HG03196 (cell line): ENCODE data around the gene KCNH1.

ENCODE experiments used
- ATAC-seq: cut with Tn5 transposase; IDR thresholded peaks from one replicate; pipeline ENCODE4 v1.9.1; 2021; ENCODE audit not compliant: unreplicated experiment

Gene KCNH1

DNA sequence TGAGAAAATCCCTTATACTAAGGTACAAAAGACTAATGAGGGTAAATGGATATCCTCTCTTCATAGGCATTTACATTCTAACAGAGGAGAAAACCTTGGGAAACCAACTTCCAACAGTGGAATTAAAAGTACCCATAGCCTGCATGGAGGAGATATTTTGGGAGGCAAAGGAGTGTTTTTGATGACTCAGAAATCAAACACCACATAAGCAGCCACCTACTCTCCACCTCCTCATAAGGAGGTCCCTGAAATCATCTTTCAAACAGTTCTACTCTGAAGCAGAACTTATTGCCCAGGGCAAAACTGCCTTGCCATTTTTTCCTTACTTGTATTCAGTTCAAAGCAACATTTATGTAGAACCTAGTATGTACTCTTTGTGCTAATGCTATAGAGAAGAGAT is 211.3 kb downstream of the KCNH1 start:
- no peak for ATAC-seq

DNA sequence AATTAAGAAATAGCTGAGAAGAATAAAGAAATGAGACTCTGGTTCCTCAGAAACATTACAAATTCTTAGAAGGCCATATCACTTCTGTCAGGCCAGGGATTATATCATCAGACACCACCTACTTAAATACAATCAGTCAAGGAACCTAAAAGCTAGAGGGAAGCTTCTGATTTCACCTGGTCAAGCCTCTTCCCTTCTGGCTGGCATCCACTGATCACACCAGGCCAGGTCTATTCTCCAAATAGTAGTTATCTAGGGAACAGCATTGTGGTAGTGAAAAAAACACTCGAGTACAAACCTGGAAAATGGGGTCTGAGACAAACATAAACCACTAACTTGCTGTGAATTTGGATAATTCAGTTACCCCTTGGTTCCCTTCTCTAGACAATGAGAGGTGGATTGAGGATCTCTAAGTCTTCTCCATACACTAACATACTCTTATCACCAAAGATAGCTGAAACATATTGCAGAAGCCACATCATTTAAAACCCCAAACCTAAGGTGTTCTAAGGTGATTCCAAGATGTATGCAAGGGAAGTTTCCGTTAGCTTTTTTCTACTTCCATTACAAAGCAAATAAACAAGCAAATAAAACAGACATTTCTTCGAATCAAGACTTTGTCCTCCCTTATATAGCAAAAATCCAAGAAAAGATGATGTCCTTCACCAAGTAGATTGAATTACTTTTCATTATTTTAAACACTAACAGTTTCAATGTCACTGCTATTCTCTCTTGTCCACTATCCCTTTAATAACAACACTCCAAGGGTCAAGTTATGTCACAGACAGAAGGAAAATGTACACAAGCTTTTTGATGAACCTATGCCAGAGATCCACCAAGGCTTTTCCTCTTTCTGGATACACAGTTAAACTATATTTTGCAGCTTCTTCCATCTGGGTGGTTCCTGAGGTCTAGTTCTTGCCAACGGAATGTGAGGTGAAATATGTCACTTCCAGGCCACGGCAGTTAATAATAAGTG is 212.9 kb downstream of the KCNH1 start:
- no peak for ATAC-seq

DNA sequence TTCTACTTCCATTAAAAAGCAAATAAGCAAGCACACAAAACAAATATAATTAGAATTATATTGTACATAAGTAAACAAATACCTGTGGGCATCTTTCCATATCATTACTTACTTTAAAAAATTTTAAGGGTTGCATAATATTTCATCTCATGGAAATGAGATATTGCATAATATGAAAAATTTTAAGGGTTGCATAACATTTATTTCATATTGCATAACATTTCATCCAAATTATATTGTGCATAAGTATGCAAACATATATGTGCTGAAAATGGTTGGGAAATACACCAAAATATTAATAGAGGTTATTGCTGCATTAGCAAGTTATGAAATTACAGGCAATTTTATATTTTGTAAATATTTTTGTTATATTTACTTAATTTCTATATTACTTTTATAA is 213.7 kb downstream of the KCNH1 start:
- ATAC-seq: no peak

DNA sequence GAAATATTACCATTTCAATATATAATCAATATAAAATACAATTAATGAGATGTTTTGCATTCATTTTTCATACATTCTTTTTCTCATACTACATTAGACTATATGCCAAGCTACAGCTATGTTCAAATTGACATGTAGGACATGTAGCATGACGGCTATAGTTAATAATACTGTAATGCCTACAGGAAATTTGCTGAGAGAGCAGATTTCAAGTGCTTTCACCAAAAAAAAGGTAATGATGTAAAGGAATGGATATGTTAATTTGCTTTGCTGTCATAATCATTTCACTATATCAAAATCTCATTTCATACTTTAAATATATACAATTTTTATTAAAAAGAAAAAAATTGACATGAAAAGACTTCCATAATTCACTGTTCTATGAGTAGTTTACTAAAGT is 215.1 kb downstream of the KCNH1 start:
- ATAC-seq: no peak

DNA sequence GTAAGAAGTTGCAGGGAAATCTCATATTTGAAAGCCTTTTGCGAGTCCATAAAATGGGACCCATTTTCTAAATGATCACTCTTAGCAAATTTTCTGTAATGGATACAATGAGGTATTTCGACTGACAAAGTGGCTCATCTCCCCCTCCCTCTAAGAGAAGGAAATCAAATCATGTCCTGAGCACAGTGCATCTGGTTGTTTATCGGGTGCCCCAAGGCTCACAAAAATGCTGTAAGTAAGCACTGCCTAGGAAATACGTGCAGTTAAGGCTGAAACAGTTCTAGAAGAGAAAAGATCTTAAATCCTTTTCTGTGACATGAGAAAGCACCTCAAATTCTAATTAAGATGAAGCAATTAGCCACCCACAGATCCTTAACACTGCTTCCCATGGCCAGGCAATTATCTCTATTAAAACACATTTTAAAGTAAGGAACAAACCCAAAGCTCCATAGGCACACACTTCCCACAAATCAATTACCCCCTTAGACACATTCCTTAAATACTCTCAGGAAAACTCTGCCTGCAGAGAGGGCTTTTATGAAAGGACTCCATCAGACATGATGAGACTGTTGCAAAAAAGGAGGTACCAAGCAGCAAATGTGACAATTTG is 216.3 kb downstream of the KCNH1 start:
- ATAC-seq: no peak

DNA sequence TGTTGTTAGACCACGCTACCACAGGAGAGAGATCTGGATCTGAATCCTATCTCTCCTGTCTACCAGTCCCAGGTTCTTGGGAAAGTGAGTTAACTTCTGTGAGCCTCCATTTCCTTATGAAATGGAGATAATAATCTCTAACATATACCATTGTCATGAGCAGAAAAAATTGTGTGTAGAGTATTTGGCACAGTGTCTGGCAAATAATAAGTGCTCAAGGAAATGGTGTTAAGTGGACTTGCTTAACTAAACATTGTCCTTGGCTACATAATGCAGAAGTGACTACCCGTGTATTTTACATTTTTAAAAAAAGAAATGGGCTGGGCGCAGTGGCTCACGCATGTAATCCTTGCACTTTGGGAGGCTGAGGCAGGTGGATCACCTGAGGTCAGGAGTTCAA is 217.4 kb downstream of the KCNH1 start:
- no peak for ATAC-seq

DNA sequence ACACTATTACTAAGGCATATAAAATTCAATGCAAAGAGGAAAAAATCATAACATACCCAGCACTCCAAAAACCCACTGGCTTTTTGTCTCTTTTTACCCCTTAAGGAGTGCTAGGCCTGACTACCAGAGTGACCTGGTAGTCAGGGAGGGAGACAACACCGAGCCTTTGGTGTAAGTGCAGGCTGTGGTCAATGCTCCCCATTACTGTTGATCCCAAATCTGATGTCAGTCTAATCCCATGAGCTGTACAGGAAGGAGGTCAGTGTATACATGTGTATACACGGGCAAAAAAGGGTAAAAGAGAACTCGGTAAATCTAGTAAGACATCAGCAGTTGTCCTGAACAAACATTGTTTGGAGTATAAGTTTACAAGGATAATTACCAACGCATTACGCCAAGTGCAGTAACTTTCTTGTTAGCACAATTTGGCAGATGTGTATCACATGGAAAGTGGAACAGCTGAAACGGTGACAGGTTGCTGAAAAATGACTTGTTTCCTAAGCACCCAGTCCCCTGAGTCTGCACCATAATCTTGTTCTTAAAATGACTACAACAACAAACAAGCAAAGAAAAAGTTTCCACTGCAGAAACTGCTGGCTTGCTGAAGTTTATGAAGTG is 217.9 kb downstream of the KCNH1 start:
- ATAC-seq: no peak

DNA sequence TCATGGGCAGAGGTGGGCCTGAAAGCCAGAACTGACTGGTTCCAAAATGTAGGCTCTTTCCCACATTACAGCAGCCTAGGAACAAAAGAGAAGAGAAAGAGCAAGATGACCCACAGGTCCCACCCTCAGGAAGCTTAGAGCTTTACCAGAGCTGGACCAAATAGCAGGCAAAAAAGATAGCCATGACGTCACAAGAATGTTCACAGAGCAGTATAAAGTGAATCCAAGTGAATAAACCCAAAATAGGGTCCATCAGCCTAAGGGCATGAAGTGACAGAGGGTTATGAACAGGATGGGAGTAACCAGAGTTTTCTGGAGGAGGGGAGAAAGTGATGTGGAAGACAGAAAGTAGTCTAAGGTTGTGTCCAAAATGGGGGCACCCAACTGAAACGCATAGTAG is 221.2 kb downstream of the KCNH1 start:
- ATAC-seq: no peak

DNA sequence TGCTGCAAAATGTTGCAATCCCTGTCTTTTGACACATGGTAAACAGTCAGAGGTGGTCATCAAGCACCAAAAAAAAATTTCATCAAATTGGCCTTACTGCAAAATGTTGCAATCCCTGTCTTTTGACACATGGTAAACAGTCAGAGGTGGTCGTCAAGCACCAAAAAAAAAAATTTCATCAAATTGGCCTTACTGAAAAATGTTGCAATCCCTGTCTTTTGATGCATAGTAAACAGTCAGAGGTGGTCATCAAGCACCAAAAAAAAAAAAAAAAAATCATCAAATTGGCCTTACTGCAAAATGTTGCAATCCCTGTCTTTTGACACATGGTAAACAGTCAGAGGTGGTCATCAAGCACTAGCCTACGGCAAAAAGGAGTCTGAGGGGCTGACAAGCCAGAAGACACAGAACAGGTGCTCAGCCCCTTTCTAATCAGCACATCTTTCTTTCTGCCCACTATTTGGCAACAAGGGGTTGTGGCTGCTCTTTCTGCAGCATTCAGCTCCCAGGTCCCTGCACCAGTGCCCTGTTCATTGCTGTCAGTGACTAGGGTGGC is 223.8 kb downstream of the KCNH1 start:
- ATAC-seq: no peak

DNA sequence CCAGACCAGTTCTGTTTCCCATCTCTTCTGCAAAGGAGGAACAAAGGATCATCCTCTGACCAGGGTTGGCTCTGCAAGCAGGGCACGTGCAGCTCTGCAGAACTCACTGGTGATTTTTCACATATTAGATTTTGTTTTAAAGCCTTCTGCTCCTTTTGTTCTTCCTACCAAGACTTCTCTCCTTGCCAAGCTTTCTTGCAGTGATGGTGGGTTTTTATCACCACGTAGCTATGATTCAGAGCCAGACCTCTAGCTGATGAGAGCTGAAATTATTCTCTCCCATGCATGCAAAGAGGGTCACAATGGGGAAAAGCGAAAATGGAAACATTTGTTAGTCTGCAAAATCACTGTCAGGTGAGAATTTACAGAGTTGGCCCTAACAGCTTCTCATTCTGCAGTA is 225.2 kb downstream of the KCNH1 start:
- ATAC-seq: no peak

DNA sequence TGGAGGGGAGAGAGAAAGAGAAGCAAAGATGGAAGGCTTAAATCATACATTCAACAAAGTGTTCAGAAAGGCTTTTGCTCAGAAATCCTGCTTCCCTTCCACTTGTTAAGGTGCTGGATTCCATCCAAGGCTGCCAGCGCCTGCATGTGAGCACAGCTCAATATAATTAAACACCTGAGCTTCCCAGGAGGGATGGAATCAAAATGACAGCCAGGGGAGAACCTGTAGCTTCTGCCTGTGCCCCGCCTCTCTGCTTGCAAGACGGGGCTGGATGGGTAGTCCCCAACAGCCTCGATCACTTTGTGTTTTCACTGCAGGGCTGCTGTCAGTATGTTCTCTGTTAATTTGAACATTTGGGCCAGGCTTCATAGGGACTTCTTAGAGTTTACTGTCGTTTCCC is 225.7 kb downstream of the KCNH1 start:
- no peak for ATAC-seq

DNA sequence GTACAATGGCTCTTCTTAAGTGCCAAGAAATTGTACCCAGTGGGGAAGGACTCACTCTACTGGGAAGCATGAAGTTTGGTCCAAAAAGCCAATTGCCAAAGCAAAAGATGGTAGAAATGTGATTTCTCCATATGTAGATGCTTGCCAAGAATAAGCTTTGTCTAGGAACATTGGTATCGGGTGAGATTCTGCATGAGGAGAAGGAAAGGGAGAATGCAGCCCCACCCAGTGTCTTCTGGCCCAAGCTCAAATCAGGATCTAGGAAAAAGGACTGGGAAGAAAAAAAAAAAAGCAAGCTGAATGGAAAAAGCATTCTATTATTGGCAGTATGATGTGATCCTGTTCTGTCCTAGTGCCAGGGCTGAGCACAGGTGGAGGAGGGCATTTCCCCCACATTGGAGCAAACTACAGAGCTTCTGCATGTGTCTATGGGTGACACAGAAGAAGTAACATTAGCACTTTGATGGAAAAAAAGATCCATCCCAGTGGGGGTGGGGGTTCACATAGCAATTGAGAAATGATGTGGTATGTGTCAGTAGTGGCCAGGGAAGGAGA is 226.6 kb downstream of the KCNH1 start:
- no peak for ATAC-seq

DNA sequence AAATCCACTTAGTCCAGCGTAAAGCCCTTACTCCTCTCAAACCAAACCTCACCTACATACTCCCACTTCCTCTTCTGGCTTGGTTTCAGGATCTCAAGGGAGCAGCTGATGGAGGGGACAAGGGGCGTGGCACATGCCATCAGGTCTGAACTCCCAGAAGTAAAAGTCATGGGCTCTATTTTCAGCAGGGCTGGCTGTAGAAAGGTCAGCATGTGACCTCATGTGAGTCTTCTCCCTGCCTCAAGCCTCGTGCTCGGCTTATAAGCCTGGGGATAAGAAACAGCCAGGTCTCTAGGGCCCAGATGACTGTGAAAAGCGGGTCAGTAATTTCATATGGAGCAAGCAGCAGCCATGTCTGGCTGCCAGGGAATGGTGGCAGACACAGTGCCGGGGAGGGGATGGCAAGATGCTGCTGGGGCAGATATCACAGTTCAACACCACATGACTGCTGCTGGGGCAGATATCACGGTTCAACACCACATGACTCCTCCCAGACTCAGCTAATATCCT is 227.9 kb downstream of the KCNH1 start:
- no peak for ATAC-seq

DNA sequence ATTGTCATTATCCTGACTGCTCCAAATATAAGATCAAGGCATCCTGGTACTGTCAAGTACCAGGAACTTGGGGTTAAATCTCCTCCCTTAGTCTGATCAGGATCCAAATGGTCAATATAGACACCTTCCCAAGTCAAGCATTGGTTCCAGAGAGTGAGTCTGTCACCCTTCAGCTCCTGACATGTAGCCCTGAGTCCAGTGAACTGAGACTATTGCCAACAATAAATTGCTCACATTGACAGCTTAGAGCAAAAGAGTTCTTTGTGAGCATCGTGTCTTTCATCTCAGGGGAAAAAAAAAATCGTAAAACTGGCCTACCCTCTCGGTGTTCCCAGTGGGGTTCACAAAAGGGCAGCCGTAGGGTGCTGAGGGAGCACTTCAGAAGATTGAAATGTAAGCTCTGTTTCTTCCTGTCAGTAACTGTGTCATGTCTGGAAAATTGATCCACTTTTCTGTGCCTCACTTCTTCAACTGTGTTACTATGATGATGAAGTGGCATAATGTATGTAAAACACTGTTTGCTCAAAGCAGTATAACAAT is 228.5 kb downstream of the KCNH1 start:
- ATAC-seq: no peak

DNA sequence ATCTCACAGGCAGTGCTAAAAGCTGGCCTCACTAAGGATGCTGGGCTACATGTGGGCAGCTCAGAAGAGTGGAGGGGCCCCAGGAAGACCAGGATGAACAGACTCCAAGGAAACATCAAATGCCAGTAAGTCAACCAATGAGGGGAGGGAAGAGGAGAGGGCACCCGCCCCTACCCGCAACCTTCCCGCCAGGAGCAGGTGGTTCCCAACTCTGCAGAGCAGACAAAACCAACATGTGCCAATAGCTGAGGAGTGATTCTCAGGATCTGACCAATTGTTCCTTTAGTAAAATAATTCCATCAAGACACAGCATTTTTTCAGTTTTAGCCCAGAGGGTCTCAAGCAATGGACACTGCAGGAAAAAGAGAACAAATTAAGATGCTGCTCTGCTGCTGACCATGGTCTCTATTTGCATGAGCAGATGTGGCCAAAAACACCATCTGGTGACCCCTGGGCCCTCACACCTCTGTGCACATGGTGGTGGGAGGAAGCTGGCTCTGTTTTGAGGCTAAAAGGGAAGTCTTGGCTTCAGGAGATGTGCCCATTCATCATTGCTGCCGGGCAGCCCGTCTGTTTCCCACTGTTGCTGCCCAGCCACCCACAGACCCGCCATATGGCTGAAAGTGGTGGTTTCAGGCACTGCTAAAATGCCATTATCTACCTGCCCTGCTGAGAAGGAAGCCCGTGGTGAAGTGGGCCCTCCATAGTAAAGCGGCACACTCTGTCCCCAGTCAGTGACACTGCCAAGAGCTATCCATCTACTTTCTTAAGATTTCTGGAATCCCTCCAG is 231.8 kb downstream of the KCNH1 start:
- ATAC-seq: no peak

DNA sequence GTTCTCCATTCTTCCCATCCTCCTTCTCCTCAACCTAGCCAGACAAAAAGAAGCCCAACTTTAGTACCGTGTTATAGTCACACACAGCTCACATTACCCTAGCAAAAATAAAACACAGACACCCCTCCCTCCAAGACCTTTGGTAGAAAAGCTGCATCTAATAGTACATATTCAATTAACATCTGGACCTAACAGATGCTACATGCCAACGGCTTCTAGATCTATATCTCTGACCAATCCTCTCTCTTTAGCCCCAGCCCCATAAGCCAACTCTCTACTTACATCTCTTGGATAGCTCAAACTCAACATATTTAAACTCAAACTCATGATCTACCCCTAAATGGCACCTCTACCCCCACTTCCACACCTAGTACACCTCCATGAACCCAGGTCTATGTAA is 233.1 kb downstream of the KCNH1 start:
- no peak for ATAC-seq

DNA sequence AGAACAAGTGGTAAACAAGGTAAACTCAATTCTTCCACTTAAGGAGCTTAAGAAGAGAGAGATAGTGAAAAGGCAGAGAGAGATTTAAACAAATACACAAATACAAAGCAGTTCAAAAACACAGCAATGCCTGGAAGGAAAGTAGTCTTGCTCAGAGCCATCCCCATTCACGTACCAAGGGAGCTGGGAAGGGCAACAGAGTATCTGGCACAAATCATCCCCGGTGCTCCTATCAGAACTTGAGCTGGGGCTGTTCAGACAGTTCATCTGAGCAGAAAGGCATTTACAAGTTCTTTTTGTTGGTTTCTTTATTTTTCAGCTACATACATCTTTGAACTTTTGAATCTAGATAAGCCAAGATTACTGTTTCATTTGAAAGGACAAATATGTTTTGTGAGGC is 233.9 kb downstream of the KCNH1 start:
- ATAC-seq: no peak

DNA sequence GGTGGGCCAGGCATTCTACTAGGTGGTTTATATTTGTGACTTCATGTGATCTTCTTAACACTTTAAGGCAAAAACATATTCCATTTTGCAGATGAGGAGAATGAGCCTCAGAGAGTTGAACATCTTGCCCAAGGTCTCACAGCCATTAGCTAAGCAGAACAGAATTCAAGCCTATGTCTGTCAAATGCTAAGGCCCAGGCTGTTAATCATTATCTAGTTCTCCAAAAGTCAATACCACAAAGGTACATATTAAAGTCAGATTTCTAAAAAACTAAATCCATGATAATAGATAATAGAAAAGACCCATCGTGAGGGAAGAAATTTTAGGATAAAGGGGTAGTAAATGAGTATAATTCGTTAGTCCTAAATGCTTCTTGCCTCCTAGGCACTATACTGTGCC is 234.3 kb downstream of the KCNH1 start:
- no peak for ATAC-seq

DNA sequence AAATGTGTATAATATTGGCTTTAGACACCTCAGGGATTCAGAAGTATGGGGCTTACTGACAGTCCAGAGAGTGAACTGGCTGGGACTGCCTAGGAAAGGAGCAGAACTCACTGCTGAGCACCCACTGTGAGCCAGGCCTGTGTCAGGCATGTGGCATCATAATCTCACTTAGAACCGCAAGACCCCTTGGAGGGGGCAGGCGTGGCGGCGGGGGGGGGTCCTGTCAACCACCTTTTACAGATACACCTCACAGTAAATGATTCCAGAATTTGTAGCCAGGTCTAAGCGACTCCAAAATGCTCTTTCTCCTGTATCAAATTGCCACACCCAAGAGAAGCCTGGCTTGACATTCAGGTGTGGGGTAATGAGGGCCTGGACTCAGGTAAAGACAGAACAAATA is 235.5 kb downstream of the KCNH1 start:
- ATAC-seq: no peak

DNA sequence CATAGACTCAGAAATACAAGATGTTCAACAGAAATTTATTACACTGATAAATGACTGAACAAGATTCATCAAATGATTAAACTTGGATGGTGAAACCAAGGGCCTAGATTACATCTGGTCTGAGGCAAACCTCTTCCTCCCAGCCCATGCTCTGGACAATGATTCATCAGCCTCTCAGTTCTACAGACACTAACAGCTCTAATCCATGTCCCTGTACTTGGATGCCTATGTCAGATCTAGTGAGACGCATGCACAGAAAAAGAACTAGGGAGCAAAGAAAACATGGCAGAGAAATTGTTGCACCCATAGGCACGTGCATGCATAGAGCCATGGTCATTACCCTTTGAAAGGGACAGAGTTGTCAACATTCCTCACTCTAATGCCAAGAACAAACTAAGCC is 250.1 kb downstream of the KCNH1 start:
- ATAC-seq: no peak
